ENCODE results near the gene SBF1. TPM values are rescaled to one million over a fixed set of nuclear protein-coding genes. Genes with fewer than 3 reads are reported as not detected.
A peak's percentile ranks its signal among the peaks of the same experiment; 100 is the strongest.

SBF1 gene
- total and polyA plus RNA-seq, 2 of the 13 experiments (the other 11 are each of a cell fraction or from before 2014, with no cell fraction given): 31.7 to 40.9 TPM

DNA sequence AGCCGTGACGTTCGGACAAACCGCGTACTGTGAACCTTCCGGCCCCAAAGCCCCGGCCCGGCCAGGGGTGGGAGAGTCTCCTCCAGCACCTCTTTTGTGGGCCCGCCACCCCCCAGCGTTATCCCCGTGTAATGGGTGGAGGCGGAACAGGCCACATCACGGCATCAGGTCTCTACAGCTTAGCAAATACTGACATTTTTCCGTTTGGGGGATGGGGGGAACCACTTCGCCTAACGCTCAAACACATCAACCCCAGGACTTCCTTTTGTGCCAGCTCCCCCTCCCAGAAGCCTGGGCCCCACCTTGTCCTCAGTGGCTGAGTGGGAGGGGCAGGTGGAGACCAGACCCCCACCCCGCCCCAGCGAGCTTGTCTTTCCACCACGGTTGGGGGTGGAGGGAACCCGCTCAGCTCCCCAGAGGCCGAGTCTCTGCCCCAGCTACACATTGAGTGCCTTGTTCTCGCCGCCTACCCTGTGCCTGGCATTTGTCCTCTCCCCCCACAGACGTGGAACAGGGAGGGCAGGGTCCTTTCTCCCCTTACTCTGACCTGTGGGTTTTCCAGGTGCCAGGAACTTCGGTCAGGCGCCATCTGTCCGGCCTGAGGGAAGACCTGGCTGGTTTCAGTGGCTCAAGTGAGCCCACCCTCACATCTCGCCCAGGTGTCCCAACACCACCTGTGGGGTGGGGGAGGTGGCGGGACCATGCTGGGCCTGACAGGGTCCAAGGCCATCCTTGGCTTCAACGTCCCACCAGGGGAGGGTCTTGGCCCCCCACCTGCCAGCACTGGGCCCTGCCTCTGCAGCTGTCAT, 29.6 kb downstream of the SBF1 start:
- H3K9ac ChIP-seq (ENCODE audit: insufficient read depth, low read depth, low read length): no peak overlapping the region
- in situ Hi-C loops (cut with HindIII; ENCODE audit: extremely low pct_ligation_motif_present, low pct_unique_long_range_greater_than_20kb): no loop called here
- peak; percentile 0; the same call in 2 of the 3 replicates for ATAC-seq
- no peak for TF ChIP-seq ZNF260 (CRISPR knock-in tag; IDR thresholded peaks at IDR 0.05; ENCODE audit: borderline replicate concordance, low read depth)
- TF ChIP-seq, protein P1, sequence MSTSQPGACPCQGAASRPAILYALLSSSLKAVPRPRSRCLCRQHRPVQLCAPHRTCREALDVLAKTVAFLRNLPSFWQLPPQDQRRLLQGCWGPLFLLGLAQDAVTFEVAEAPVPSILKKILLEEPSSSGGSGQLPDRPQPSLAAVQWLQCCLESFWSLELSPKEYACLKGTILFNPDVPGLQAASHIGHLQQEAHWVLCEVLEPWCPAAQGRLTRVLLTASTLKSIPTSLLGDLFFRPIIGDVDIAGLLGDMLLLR (CRISPR knock-in tag; IDR thresholded peaks at IDR 0.05): no peak
- TF ChIP-seq NKX3-1 (CRISPR knock-in tag; IDR thresholded peaks at IDR 0.05): no peak
- TF ChIP-seq ZNF891 (CRISPR knock-in tag; IDR thresholded peaks at IDR 0.05): 0 out of 2 replicates have a peak, but pooled peaks have one; percentile 27
- 0 out of 2 replicates have a peak, but pooled peaks have one; percentile 44 for TF ChIP-seq ZNF296 (CRISPR knock-in tag; conservative IDR thresholded peaks at IDR 0.05)
- no peak for TF ChIP-seq HMGA1 (CRISPR knock-in tag; conservative IDR thresholded peaks at IDR 0.05)
- no peak for TF ChIP-seq ZNF207 (IDR thresholded peaks at IDR 0.05; ENCODE audit: borderline replicate concordance)
- TF ChIP-seq ZNF841 (CRISPR knock-in tag; IDR thresholded peaks at IDR 0.05; ENCODE audit: borderline replicate concordance): no peak
- TF ChIP-seq ZNF331 (CRISPR knock-in tag; IDR thresholded peaks at IDR 0.05): no peak
- TF ChIP-seq CEBPG (CRISPR knock-in tag; IDR thresholded peaks at IDR 0.05): no peak
- no peak for TF ChIP-seq ZFYVE20 (CRISPR knock-in tag; IDR thresholded peaks at IDR 0.05; ENCODE audit: borderline replicate concordance, low read depth)
- TF ChIP-seq JUNB (CRISPR knock-in tag; IDR thresholded peaks at IDR 0.05; ENCODE audit: borderline replicate concordance): no peak
- no peak for TF ChIP-seq TARDBP (CRISPR knock-in tag; IDR thresholded peaks at IDR 0.05)
- 0 out of 2 replicates have a peak, but pooled peaks have one; percentile 34 for TF ChIP-seq ZBTB7B (CRISPR knock-in tag; IDR thresholded peaks at IDR 0.05)
- TF ChIP-seq ZNF234 (CRISPR knock-in tag; conservative IDR thresholded peaks at IDR 0.05): no peak
- no peak for TF ChIP-seq MAZ (IDR thresholded peaks at IDR 0.05; ENCODE audit: borderline replicate concordance, low read depth, low read length)
- peak; percentile 24; the same call in 1 of the 2 replicates for TF ChIP-seq MAZ (CRISPR knock-in tag; IDR thresholded peaks at IDR 0.05; ENCODE audit: low read depth)
- TF ChIP-seq ZNF737 (CRISPR knock-in tag; IDR thresholded peaks at IDR 0.05; ENCODE audit: borderline replicate concordance): 0 out of 2 replicates have a peak, but pooled peaks have one; percentile 26
- TF ChIP-seq, protein P2, sequence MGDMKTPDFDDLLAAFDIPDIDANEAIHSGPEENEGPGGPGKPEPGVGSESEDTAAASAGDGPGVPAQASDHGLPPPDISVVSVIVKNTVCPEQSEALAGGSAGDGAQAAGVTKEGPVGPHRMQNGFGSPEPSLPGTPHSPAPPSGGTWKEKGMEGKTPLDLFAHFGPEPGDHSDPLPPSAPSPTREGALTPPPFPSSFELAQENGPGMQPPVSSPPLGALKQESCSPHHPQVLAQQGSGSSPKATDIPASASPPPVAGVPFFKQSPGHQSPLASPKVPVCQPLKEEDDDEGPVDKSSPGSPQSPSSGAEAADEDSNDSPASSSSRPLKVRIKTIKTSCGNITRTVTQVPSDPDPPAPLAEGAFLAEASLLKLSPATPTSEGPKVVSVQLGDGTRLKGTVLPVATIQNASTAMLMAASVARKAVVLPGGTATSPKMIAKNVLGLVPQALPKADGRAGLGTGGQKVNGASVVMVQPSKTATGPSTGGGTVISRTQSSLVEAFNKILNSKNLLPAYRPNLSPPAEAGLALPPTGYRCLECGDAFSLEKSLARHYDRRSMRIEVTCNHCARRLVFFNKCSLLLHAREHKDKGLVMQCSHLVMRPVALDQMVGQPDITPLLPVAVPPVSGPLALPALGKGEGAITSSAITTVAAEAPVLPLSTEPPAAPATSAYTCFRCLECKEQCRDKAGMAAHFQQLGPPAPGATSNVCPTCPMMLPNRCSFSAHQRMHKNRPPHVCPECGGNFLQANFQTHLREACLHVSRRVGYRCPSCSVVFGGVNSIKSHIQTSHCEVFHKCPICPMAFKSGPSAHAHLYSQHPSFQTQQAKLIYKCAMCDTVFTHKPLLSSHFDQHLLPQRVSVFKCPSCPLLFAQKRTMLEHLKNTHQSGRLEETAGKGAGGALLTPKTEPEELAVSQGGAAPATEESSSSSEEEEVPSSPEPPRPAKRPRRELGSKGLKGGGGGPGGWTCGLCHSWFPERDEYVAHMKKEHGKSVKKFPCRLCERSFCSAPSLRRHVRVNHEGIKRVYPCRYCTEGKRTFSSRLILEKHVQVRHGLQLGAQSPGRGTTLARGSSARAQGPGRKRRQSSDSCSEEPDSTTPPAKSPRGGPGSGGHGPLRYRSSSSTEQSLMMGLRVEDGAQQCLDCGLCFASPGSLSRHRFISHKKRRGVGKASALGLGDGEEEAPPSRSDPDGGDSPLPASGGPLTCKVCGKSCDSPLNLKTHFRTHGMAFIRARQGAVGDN (CRISPR knock-in tag; IDR thresholded peaks at IDR 0.05): peak; percentile 20; the same call in 1 of the 2 replicates
- TF ChIP-seq ZNF776 (CRISPR knock-in tag; IDR thresholded peaks at IDR 0.05): peak; percentile 31; the same call in 1 of the 2 replicates

More for the DNA sequence above, 29.6 kb downstream of the SBF1 start:
- 95% methylated on average over 27 of the region's 30 CpGs for WGBS (ENCODE audit: low lambda C conversion rate)
- Histone ChIP-seq H2AFZ (ENCODE audit: low read length) (no peak overlapping the region), H3K4me3 (replicated peaks in 1 of 3; ENCODE audit: insufficient read depth in 1 of 3, low read depth in 2 of 3, low read length in 3 of 3) (no peak overlapping the region), H3K27ac (ENCODE audit: extremely low read length, insufficient read depth, low read length) (peak overlapping the region; percentile 12), H3K4me1 (ENCODE audit: insufficient read depth, low read length) (no peaks in the 10 kb centered on the region; the same call in 1 of the 2 replicates), H3K9me3 (ENCODE audit: low read length) (no peaks in the 10 kb centered on the region), H3K36me3 (replicated peaks in 1 of 2; ENCODE audit: control insufficient read depth in 1 of 2, insufficient read depth in 2 of 2, low read length in 2 of 2) (peaks cover 31 to 41% of the 10 kb centered on the region in 2 experiments; a peak in 4 of 5 replicates), H3K79me2 (ENCODE audit: insufficient read depth, low read length) (no peaks in the 10 kb centered on the region), H4K20me1 (ENCODE audit: insufficient read depth, low read length) (peaks cover 4% of the 10 kb centered on the region; the same call in 1 of the 2 replicates), H3K27me3 (ENCODE audit: control insufficient read depth in 1 of 2, insufficient read depth in 2 of 2, low read length in 2 of 2) (no peaks in the 10 kb centered on the region), H3K4me2 (ENCODE audit: low read depth, low read length) (no peak overlapping the region)
- BruUV-seq (replicated peaks): no TSS peak
- POLR2A ChIA-PET: interaction anchor here (1.2 to 1.4 kb wide), 2 partner anchors 30 to 80 kb away, joined by 4 to 6 read pairs; partner anchors contain the start of gene SCO2
- CTCF ChIA-PET (ENCODE audit: low intra/inter-chr PET ratio, low total read pairs): no interaction called here
- DNase-seq (ENCODE audit: low spot score): no peak
- intact Hi-C loops (cut with micrococcal nuclease; ENCODE audit: unreplicated experiment): no loop called here
- FAIRE-seq: no peak

Data from HepG2 (cell line).